ENCODE results near the gene CCDC178.
"Not testable (repeated sequence)": the region's sequence is repeated elsewhere in the genome, so short reads cannot be mapped to it uniquely, and the experiment has no call there.

The CCDC178 gene, protein sequence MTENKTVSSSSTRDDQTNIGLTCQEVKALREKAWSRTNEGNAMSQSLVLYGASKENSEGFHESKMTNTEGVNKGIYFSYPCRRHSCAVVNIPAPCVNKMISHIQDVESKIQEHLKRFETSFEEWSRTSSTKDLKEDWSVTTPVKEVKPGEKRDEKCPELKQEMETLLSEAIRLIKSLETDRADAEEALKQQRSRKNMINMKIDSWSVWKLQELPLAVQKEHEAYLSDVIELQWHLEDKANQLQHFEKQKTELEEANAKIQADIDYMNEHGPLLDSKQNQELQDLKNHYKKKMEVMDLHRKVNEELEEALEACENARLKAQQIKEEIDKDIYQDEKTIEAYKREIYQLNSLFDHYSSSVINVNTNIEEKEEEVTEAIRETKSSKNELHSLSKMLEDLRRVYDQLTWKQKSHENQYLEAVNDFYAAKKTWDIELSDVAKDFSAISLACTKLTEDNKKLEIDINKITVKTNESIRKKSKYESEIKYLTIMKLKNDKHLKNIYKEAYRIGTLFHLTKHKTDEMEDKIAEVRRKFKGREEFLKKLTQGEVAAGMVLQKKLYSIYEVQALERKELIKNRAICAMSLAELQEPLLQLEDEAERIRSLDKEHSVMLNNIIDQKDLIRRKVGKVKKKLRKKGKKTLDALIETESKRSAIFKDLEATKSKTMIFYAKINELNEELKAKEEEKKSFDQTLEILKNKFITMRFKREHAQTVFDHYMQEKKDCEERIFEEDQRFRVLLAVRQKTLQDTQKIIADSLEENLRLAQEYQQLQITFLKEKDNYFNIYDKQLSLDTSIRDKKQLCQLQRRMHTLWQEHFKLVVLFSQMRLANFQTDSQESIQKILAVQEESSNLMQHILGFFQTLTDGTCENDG
- total RNA-seq, result 0 reads per million in 4 experiments

DNA sequence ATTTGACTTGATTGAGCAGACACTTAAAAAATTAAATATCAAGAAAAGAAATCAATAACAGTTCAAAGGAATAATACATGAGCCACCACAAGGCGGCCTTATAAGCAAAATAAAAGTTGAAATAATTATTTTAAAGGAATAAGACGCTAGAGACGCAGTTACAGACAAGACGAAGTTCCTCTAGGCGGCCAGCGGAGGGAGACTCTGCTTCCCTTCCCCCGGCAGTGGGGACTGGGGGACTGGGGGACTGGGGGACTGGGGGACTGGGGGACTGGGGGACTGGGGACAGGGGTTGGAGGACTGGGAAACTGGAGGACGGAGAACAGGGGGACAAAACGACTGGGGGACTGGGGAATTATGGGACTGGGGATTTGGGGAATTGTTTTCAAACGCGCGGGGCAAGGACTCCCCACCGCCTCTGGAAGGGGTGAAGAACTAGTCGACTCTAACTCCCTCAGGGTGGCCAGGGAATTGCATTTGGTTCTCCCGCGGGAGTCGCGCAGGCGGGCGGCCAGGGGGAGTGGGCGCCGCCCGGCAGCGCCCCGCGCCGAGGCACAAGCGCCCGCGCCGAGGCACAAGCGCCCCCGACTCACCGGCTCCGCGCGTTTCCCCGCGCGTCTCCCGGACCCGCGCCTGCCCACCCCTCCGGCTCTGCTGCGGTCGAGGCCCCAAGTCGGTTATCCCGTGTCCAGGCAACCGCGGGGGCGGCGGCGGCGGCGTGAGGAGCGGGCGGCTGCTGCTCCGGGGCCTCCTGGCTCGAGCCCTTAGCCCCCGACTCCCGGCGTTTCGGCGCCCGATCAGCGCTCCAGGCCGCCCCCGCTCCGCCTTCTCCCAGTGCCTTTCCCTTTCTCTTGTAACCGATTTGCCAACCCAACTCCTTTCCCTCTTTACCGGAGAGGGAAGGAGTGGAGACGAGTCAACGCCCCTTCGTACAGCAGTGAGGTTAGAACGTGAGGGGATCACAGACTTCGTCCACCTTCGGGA is at the start of gene CCDC178:
Gene CCDC178, minus strand, starts transcription at position 662 of the 984 bp plus-strand sequence. CDS start 28,633 bp downstream, outside the sequence.
- no peak for DNase-seq

DNA sequence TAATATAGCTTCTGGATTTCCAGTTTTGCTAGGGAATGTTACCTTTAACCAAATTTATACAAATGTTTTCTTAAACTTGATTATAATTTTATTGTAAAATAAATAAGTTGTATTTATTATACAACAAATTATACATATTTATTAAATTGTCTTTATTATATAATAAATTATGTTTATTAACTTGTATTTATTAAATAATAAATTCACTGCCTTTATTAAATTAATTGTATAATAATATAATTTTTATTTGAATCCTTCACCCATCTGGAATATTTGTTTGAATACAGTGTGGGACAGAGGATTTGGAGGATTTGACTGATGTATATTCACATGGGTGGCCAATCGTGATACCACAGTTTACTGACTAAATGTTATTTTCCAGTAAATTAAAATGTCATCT is 43.4 kb upstream of the CCDC178 start:
- no peak for DNase-seq

DNA sequence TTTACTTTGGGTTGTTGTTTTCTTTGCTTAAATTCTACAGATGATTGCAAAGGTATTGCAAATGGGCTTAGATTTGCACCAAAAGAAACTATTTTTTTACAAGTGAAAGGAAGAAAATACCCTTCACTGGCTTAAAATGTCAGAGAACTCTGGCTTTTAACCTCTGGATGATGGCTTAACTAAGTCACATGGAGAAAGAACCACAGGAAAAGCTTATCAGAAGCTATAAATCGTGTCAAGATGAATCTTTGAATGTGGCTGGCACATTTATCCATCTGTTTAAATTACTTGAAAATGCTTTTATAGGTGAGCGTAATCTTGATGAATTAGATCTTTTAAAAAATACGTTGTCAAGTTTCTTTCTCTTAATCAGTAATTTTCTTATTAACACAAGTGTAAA is 32.0 kb upstream of the CCDC178 start:
- no peak for DNase-seq

DNA sequence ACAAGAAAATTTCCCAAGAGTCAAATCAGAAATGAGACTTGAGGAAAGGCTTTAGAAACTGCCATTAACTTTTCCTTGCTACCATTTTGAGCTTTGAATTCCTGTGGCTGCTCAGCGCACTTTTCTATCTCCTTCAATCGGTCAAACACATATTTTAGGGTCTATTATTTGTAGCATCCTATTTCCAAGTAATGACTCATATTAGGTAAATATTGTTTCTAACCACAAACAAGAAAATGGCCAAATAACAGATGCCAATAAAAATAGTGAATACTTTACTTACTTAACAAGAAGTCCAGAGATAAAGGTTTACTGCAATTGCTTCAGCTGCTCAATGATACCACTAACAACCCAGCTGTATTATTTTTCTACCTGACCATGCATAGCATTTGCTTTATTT is 29.7 kb upstream of the CCDC178 start:
- no peak for DNase-seq

DNA sequence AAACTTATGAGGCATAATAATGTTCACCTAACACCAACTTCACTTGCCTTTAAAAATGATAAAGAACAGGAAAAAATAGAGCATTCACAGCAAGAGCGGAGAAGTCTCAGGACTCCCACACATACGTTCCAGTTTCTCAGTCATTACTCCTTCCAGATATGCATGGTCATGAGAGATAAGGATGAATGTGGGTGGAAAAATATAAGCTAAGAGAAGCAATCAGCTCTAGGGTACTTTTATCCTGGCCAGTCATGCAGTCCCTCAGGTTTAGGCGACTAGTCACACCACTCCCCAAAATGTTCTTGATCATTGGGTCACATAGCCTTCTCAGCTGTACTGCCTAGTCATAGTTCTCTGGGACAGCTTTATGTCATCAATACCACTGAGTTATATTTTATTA is 29.2 kb upstream of the CCDC178 start:
- DNase-seq, result no peak

DNA sequence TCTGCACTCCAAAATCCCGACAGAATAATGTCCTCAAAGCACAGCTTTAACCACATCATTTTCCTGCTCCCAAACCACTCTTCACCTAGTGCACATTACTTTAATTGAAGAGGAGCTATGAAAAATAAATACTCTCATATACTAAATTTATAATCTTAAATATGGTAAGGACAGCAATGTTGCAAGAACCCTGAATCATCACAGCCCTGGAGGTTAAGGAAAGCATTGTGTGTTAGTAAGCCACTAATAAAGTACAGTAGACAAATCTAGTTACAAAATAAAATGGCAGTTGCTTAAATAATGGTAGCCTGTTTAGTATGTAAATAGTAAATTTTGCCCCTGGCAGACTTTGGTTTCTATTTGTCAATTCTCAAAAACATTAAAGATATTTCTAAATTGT is 27.0 kb upstream of the CCDC178 start:
- no peak for DNase-seq

DNA sequence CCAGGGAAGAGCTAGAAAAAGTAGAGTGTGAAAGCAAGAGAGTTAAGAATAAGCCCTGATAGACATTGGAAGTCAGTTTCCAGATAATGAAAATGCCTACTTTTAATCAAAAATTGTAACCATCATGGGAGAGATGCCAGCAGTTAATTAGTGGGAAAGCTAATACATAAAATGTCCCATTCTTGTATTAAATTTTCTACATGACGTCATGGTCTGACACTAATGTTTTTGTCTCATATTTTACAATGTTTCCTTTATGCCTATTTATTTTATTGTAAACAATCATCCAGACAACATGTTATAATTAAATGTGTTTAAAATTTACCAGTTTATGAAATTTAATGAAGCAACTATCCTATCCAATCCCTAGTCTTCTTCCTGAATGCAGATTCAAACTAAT is 26.3 kb upstream of the CCDC178 start:
- DNase-seq, result no peak

DNA sequence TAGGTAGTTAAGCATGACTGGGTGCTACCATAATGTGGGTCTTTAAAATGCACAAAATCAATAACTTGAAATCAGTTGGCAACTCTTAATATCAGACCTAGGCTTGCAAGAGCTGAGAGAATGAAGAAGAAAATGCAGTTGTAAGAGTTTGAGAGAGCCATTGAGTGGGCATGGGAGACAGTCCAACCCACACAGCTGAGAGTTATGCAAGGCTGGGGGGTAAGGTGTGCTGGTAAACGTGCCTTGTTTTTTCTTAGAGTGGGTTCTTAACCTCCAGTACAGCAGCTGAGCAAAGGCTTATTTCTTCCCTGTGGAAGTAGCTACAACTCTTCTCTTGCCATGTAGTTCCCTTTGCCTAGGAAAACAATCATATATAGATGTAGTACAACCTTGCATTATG is 20.2 kb upstream of the CCDC178 start:
- no peak for DNase-seq

DNA sequence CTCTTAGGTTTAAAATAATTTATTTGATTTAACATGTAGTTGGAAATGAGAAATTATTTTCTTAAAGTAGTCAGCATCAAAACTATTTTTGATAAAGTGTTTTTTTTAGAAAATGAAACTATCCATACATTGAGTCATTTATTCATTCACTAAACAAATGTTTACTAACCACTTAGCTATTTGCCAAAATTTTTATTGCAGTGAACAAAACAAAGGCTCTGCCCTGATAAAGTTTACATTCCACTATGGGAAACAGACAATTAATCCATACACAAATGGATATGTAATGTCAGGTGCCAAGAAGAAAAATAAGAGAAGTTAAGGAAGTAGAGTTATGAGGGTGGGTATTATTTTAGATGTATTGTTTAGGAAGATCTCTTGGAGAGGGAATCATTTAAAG is 19.1 kb upstream of the CCDC178 start:
- DNase-seq, result no peak

DNA sequence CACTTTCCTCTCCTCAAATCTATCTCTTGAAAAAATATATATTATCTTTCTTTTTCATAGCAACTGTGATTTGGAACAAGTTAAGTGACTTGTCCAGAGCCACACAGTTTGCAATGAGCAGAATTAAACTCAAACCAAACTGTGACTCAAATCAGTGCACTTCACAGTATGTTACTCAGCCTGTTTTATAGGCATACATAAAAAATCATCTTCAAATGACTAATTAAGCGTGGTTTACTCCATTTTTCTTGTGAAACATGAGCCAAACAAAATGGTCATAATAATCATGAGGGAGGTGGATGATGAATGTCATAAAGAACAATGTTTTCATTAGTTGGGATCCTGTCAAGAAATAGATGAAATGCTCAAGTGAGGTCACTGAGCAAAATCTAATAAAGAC is 6.1 kb upstream of the CCDC178 start:
- DNase-seq, result no peak

DNA sequence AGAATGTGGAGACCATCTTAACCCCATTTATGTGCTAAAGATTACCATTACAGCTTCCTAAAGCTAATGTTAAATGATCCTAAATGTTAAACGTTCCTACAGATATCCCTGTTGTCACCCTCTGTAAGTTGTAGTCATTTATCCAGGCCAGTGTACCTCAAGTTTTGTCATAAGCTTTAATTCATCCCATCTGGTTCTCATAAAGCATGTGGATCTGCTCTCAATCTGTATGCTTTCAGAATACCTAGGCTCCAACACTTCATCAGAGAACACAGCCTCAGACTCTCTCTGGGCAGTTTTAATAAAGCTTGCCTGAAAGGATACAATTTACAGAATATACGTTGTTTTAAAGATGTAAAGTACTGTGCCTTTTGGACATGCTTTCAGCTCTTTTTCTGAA is 4.2 kb upstream of the CCDC178 start:
- DNase-seq, result no peak

DNA sequence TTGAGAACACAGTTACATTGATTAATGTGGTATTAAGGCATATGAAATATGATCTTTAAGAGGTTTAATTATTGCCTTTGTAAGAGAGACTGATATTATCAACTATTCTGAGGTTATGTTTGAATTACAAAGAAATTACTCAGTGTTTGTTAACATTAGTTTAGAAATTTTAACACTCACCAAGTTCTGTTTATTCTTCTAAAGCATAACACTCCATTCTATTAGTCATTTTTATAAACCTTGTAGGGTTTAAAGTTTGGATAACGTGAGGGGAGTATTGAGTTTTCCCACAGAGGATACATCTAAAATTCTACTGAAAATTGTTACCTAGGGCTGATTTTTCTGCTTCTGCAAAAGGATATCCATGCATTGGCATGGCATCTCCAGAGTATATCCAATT is 7.7 kb downstream of the CCDC178 start:
- DNase-seq, result no peak

DNA sequence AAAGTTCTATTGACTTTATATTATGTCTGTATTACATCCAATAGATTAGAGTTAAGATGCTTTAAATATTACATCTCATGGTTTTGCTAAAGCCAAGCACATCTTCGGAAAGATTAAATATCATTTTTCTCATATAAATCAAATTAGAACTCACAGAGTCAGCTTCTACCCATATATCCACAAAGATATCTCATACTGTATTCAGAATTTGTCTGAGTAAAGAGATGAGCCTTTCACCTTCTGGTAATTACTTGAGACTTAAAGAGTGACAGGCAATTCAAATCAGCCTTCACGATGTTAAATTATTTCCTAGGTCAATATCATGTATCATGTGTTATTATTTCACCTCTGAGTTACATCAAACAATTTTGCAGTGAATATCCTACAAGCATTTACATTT is 13.0 kb downstream of the CCDC178 start:
- no peak for DNase-seq

DNA sequence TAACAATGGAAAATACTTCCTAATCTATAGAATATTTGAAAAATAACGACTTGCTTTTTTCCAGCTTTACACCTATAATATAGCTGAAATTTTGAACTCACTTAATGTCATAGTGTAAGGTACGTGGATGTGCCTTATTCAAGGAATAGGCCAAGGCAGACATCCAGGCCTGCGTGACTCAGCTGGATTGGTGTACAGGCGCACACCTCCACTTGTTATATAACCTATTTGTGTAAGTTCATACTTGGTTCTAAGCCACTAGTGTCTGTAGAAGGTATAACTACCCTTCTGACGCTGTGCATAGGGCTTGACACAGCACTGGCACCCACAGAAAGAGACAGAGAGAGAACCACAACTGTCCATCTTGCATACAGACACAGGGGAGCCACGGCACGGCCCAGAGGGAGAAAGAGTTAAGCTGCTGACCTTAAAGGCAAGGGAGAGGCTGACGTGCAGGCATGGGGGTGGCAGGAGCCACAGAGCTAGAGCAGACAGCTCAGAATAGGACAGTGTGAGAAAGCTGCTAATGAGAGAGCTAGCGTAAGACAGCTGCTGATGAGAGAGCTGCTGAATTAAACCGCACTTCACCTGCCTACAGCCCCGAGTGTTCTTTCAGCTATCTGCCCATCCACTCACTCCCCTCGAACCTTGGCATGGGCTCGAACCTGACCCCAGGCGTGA is 16.1 kb downstream of the CCDC178 start:
- no peak for DNase-seq

DNA sequence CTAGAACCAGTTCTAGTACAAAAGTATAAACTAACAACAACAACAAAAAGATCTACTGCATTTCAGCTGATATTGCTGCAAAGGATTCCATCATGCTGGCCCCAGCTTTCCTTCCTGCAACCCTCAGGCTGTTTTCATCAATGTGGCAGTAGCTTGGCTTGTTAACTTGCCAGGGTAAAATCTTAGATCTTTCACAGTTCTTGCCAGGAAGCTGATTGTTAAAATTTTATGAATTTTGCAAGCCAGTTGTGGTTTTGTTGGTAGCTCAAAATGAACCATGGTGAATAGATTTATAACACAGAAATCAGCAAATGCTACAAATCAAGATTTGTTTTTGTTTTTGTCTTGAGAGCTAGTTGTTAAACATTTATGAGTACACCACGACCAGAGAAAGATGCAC is 19.3 kb downstream of the CCDC178 start:
- no peak for DNase-seq

DNA sequence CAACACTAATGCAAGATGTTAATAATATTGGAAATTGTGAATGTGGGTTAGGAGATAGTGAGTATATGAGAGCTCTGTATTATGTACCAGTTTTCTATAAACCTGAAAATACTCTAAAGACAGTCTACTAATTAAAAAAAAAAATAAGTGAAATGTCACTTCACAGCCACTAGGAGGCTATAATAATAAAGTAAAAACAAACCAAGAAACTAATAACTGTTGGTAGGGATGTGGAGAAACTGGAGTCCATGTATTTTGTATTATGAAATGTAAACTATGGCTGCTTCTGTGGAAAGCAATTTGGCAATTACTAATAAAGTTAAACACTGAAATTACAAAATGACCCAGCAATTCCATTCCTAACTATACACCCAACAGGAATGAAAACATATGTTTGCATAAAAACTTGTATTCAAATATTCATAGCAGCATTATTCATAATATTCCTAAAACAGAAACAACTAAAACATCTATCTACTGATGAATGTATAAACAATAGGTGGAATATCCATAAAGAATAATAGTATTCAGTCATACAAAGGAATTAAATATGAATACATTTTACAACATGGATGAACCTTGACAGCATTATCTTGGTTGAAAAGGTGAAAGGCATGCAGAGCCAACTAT is 36.2 kb downstream of the CCDC178 start:
- no peak for DNase-seq

DNA sequence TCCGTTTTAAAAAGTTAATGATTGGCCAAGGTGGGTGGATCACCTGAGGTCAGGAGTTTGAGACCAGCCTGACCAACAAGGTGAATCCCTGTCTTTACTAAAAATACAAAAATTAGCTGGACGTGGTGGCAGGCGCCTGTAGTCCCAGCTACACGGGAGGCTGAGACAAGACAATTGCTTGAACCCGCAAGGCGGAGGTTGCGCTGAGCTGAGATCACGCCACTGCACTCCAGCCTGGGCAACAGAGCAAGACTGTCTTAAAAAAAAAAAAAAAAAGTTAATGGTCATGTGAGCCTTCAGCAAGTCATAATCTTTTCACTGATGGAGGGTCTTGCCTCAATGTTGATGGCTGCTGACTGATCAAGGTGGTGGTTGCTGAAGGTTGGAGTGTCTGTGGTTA is 41.6 kb downstream of the CCDC178 start:
- not testable (repeated sequence) for DNase-seq

DNA sequence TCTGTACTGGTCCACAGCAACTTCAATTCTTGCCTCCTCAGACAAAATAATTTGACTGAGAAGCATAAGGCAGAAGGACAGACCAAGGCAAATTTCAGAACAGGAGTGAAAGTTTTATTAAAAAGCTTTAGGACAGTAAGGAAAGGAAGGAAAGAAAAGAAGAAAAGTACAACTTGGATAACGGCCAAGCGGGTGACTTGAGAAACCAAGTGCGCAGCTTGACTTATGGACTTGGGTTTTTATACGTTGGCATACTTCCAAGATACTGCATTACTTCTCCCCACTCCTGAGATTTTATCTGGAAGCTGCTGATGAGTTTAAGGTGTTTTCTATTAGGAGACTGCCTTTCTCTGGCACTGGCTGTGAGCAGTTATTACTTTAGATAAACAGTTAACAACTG is 64.7 kb downstream of the CCDC178 start:
- DNase-seq, result no peak

DNA sequence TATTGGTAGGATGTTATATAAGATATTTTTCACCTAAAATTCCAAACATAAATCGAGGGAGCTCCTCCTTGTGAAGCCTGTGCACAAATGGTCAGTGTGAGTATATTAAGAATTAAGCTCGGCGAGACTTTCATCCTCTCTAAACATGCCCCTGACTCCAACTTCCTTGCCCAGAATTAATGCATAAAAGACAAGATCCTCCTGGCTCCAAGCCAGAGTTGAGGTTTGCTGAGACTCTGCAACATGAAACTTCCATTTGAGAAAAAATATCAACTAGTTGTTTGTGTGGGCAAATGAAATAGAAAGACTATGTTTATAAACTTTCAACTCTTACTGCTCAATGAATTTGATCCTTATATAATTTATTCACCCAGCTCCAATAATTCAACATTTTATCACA is 68.1 kb downstream of the CCDC178 start:
- DNase-seq, result no peak

DNA sequence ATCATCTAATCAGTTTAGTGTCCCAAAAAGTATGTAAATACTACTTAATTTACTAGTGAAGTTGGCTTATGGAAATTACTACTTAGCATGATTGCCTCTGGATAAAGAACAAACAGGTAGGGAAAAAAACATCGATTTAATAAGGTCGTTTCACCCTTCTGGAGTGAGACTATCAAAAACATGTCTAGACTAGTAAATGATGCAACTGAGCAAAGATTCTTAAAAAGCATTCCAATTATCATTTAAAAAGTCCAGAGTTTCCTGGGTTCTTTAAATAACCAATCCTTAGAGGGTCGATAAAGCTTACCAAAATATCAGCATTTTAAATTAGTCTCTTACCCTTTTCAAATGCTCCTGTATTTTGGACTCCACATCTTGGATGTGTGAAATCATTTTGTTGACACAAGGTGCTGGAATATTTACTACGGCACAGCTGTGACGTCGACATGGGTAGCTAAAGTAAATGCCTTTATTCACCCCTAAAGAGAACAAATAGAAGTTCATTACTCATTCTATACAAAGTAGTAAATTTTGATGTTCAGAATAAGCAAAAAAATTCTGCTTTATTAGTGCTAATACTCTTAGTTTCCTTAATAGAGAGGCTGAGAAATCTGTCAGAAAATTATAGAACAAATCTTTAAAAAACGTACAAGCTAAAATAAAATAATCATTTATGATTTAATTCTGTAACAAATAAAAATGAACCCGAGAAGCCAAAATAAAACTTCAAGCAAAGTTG is 70.6 kb downstream of the CCDC178 start:
- DNase-seq, result no peak

DNA sequence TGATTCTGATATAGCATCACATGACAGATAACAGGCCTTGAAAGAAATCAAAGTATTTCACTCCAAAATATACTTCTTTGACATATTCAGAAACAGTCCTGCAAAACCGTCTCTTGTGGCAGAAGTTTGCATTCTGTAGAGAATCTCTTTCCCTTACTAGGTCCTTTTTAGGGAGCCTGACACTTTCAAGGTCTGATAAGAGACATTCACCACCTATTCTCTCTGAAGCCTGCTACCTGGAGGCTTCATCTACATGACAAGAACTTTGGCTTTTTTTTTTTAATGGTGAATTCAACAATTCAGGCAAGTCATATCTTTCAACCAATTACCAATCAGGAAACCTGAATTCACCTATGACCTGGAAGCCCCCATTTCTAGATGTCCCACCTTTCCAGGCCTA is 83.8 kb downstream of the CCDC178 start:
- DNase-seq, result no peak

Data from effector CD8-positive, alpha-beta T cell (primary cell).